Keratinocyte (primary cell): ENCODE data around the gene NTSR1. TPM values are rescaled to one million over a fixed set of nuclear protein-coding genes. Genes with fewer than 3 reads are reported as not detected.

Experiments
- DNase-seq: peaks from one replicate; pipeline ENCODE4 v3.0.0-alpha.2; 2011; ENCODE audit warnings: low read depth, missing footprints, low spot score
- FAIRE-seq: peaks from 2 replicates; lab custom pipeline; 2011; peaks lifted over from hg19 to GRCh38; lab: Jason Lieb, UNC
- H2AFZ ChIP-seq: 2 replicates; pipeline ENCODE4 v1.6.0; 2012; ENCODE audit warnings: low read length, control low read depth, inconsistent platforms; ENCODE audit not compliant: control insufficient read depth
- H3K27ac ChIP-seq: 2 replicates; pipeline ENCODE4 v1.5.1; 2011; ENCODE audit warnings: low read length; ENCODE audit not compliant: control insufficient read depth, insufficient read depth
- H3K27me3 ChIP-seq: 3 replicates; pipeline ENCODE4 v1.6.0; 2011; ENCODE audit warnings: low read length; ENCODE audit not compliant: control insufficient read depth, insufficient read depth; ENCODE audit errors: extremely low read depth
- H3K36me3 ChIP-seq, 2 experiments: 2 replicates in 1 of 2; 3 replicates in 1 of 2; pipeline ENCODE4 v1.5.1; 2011; ENCODE audit warnings: low read length in 2 of 2, mild to moderate bottlenecking in 1 of 2; ENCODE audit not compliant: control insufficient read depth in 2 of 2, insufficient read depth in 2 of 2; ENCODE audit errors: extremely low read depth in 1 of 2
- H3K4me1 ChIP-seq: 3 replicates; pipeline ENCODE4 v1.5.1; 2011; ENCODE audit warnings: low read length; ENCODE audit not compliant: control insufficient read depth, insufficient read depth; ENCODE audit errors: extremely low read depth
- H3K4me2 ChIP-seq: 3 replicates; pipeline ENCODE4 v1.6.0; 2011; ENCODE audit warnings: low read depth, low read length; ENCODE audit not compliant: control insufficient read depth, insufficient read depth; ENCODE audit errors: extremely low read depth
- H3K4me3 ChIP-seq, 3 experiments: fragments of 200-600 bp in 1 of 3; sonication (generic) in 1 of 3; 2 replicates in 2 of 3; 3 replicates in 1 of 3; pipeline ENCODE4 v1.5.1; 2011 to 2016; ENCODE audit warnings: low read length in 3 of 3, mild to moderate bottlenecking in 3 of 3, control low read depth in 2 of 3, inconsistent platforms in 1 of 3, low read depth in 1 of 3, mixed read lengths in 1 of 3, mixed run types in 1 of 3, moderate library complexity in 1 of 3; ENCODE audit not compliant: control insufficient read depth in 2 of 3, insufficient read depth in 2 of 3; ENCODE audit errors: extremely low read depth in 1 of 3
- H3K79me2 ChIP-seq: 2 replicates; pipeline ENCODE4 v1.6.0; 2012; ENCODE audit warnings: low read length; ENCODE audit not compliant: control insufficient read depth, insufficient read depth
- H3K9ac ChIP-seq: 3 replicates; pipeline ENCODE4 v1.6.0; 2011; ENCODE audit warnings: low read length; ENCODE audit not compliant: control insufficient read depth, insufficient read depth; ENCODE audit errors: extremely low read depth
- H3K9me1 ChIP-seq: 3 replicates; pipeline ENCODE4 v1.6.0; 2011; ENCODE audit warnings: low read length; ENCODE audit not compliant: control insufficient read depth, insufficient read depth; ENCODE audit errors: extremely low read depth
- H3K9me3 ChIP-seq: 2 replicates; pipeline ENCODE4 v1.5.1; 2012; ENCODE audit warnings: low read depth, low read length; ENCODE audit not compliant: control insufficient read depth
- H4K20me1 ChIP-seq: 3 replicates; pipeline ENCODE4 v1.6.0; 2011; ENCODE audit warnings: low read length; ENCODE audit not compliant: control insufficient read depth, insufficient read depth; ENCODE audit errors: extremely low read depth
- CTCF ChIP-seq, 3 experiments: IDR thresholded peaks in 1 of 3; conservative IDR thresholded peaks in 1 of 3; optimal IDR thresholded peaks in 1 of 3; 2 replicates in 2 of 3; 3 replicates in 1 of 3; pipeline versions ENCODE3 to v1.5.1; 2011; ENCODE audit warnings: low read length in 3 of 3, mild to moderate bottlenecking in 3 of 3, moderate library complexity in 2 of 3, control low read depth in 1 of 3, inconsistent platforms in 1 of 3; ENCODE audit not compliant: insufficient read depth in 2 of 3; ENCODE audit errors: extremely low read depth in 1 of 3
- EZH2 ChIP-seq: IDR thresholded peaks from one replicate; pipeline ENCODE4 v1.6.1; 2012; ENCODE audit warnings: inconsistent platforms, mild to moderate bottlenecking, low read length, moderate library complexity
- dilution Hi-C: fragments of 300-500 bp; cut with MboI; formaldehyde crosslinking; loops from one replicate; pipeline ENCODE4 v1.7.0; 2020; ENCODE audit warnings: low sequenced_read_pairs; ENCODE audit not compliant: extremely low pct_ligation_motif_present
- polyA plus RNA-seq, 5 experiments: library from polyadenylated mRNA; depleted of rRNA in 3 of 5; stranded (reverse) in 3 of 5; stranded (forward) in 1 of 5; unstranded in 1 of 5; fragments of >200 nt; gene quantifications; 1 replicate in 1 of 5; 2 replicates in 3 of 5; 3 replicates in 1 of 5; pipeline versions ENCODE4 v1.2.1 to v1.2.3, GENCODE V29; 2011 to 2012; ENCODE audit warnings: missing spikeins in 2 of 5, low read depth in 1 of 5, low replicate concordance in 1 of 5

Gene NTSR1
- polyA plus RNA-seq, 1 donor (not counting 4 experiments of a cell fraction or from before 2014, with no cell fraction given): 0.55 TPM

- FAIRE-seq (no peak), DNase-seq (no peak)
- H3K79me2 ChIP-seq: no peaks in the 10 kb centered on the region
- dilution Hi-C loops: no loop called here
- no peaks in the 10 kb centered on the region for H3K9me3 ChIP-seq
- H3K36me3 ChIP-seq: no peaks in the 10 kb centered on the region
- no peak overlapping the region for H2AFZ ChIP-seq
- H3K4me2 ChIP-seq: no peak overlapping the region
- TF ChIP-seq CTCF (optimal IDR thresholded peaks at IDR 0.05 in 1 of 3, IDR thresholded peaks at IDR 0.05 in 1 of 3, conservative IDR thresholded peaks at IDR 0.05 in 1 of 3; ENCODE audit: extremely low read depth in 1 of 3, insufficient read depth in 2 of 3, low read length in 3 of 3) (no peak), EZH2 (no peak)
- H3K27me3 ChIP-seq: peaks cover 8% of the 10 kb centered on the region
- peaks cover 18% of the 10 kb centered on the region for H3K4me1 ChIP-seq
- H3K9ac ChIP-seq: no peak overlapping the region
- H3K4me3 ChIP-seq: no peak overlapping the region
- H3K27ac ChIP-seq: no peak overlapping the region
- no peaks in the 10 kb centered on the region for H3K9me1 ChIP-seq
- no peaks in the 10 kb centered on the region for H4K20me1 ChIP-seq
These were observed 79.2 kb downstream of the NTSR1 start for GRCh38 chr20:62787866-62788265.

- Histone ChIP-seq H2AFZ (no peak overlapping the region), H4K20me1 (no peaks in the 10 kb centered on the region), H3K9me1 (no peaks in the 10 kb centered on the region), H3K4me2 (no peak overlapping the region), H3K36me3 (no peaks in the 10 kb centered on the region), H3K27me3 (peaks cover 8% of the 10 kb centered on the region), H3K9ac (no peak overlapping the region), H3K9me3 (no peaks in the 10 kb centered on the region), H3K4me1 (peaks cover 20% of the 10 kb centered on the region), H3K4me3 (no peak overlapping the region), H3K27ac (no peak overlapping the region), H3K79me2 (no peaks in the 10 kb centered on the region)
- DNase-seq: no peak
- TF ChIP-seq EZH2 (no peak), CTCF (optimal IDR thresholded peaks at IDR 0.05 in 1 of 3, IDR thresholded peaks at IDR 0.05 in 1 of 3, conservative IDR thresholded peaks at IDR 0.05 in 1 of 3; ENCODE audit: extremely low read depth in 1 of 3, insufficient read depth in 2 of 3, low read length in 3 of 3) (no peak)
- dilution Hi-C loops: no loop called here
- FAIRE-seq: no peak
These were observed 80.0 kb downstream of the NTSR1 start for GRCh38 chr20:62788607-62789006.
